Measurements from ENCODE around the gene FAM9C.

DNA sequence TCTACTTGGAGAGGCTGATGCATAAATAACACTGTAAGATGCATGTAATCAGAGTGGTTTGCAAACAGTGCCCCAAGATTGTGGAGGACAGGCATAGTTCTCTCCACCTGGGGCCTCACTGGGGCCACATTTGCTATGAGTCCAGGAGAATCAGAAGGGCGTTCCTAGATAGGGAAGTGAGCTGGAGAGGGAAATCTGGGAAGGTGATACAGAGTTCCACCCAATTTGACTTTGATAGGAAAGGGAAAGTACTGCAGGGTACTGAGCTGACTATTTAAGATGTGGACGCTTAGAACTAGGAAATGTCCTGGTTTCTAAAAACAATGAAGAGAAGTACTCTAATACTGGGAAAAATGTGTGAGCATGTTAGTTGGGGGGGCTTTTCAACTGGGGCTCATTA, 33.9 kb downstream of the FAM9C start:
- TF ChIP-seq ZFP30 (CRISPR knock-in tag; IDR thresholded peaks at IDR 0.05) (no peak), GLIS3 (CRISPR knock-in tag; IDR thresholded peaks at IDR 0.05) (no peak), ESRRG (CRISPR knock-in tag; IDR thresholded peaks at IDR 0.05) (no peak), RARB (CRISPR knock-in tag; IDR thresholded peaks at IDR 0.05) (no peak), OSR1 (CRISPR knock-in tag; IDR thresholded peaks at IDR 0.05) (no peak), SNAI2 (CRISPR knock-in tag; IDR thresholded peaks at IDR 0.05) (no peak), PPARA (CRISPR knock-in tag; IDR thresholded peaks at IDR 0.05; ENCODE audit: borderline replicate concordance) (no peak)
- TF ChIP-seq, protein P1, sequence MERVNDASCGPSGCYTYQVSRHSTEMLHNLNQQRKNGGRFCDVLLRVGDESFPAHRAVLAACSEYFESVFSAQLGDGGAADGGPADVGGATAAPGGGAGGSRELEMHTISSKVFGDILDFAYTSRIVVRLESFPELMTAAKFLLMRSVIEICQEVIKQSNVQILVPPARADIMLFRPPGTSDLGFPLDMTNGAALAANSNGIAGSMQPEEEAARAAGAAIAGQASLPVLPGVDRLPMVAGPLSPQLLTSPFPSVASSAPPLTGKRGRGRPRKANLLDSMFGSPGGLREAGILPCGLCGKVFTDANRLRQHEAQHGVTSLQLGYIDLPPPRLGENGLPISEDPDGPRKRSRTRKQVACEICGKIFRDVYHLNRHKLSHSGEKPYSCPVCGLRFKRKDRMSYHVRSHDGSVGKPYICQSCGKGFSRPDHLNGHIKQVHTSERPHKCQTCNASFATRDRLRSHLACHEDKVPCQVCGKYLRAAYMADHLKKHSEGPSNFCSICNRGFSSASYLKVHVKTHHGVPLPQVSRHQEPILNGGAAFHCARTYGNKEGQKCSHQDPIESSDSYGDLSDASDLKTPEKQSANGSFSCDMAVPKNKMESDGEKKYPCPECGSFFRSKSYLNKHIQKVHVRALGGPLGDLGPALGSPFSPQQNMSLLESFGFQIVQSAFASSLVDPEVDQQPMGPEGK (CRISPR knock-in tag; IDR thresholded peaks at IDR 0.05; ENCODE audit: borderline replicate concordance): no peak
- TF ChIP-seq, protein P2, sequence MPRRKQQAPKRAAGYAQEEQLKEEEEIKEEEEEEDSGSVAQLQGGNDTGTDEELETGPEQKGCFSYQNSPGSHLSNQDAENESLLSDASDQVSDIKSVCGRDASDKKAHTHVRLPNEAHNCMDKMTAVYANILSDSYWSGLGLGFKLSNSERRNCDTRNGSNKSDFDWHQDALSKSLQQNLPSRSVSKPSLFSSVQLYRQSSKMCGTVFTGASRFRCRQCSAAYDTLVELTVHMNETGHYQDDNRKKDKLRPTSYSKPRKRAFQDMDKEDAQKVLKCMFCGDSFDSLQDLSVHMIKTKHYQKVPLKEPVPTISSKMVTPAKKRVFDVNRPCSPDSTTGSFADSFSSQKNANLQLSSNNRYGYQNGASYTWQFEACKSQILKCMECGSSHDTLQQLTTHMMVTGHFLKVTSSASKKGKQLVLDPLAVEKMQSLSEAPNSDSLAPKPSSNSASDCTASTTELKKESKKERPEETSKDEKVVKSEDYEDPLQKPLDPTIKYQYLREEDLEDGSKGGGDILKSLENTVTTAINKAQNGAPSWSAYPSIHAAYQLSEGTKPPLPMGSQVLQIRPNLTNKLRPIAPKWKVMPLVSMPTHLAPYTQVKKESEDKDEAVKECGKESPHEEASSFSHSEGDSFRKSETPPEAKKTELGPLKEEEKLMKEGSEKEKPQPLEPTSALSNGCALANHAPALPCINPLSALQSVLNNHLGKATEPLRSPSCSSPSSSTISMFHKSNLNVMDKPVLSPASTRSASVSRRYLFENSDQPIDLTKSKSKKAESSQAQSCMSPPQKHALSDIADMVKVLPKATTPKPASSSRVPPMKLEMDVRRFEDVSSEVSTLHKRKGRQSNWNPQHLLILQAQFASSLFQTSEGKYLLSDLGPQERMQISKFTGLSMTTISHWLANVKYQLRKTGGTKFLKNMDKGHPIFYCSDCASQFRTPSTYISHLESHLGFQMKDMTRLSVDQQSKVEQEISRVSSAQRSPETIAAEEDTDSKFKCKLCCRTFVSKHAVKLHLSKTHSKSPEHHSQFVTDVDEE (CRISPR knock-in tag; IDR thresholded peaks at IDR 0.05): no peak
